ENCODE results near the gene MAP1LC3B.

DNA sequence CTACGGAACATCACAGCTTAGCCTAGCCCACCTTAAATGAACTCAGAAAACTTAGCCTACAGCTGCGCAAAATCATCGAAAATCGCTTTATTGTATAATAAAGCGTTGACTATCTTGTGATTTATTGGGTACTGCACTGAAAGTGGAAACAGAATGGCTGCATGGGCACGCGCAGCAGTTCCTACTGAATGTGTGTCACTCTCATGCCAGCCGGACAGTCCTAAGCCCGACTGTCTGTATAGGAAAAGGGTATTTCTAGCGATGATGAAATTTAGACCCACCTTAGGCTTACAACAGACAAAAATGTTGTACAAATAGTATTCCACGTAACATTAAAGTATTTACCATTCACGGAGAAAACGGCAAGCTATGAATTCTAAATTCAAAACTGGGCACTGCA is 17.8 kb upstream of the MAP1LC3B start:
- TF ChIP-seq BHLHE40 (IDR thresholded peaks at IDR 0.05; ENCODE audit: borderline replicate concordance) (no peak), SP1 (IDR thresholded peaks at IDR 0.05) (no peak), ARNT (IDR thresholded peaks at IDR 0.05) (no peak), LEF1 (IDR thresholded peaks at IDR 0.05; ENCODE audit: borderline replicate concordance) (no peak), PKNOX1 (IDR thresholded peaks at IDR 0.05) (no peak), TARDBP (IDR thresholded peaks at IDR 0.05) (no peak), ELF4 (IDR thresholded peaks at IDR 0.05) (no peak), ZNF384 (IDR thresholded peaks at IDR 0.05) (no peak), FOXA1 (IDR thresholded peaks at IDR 0.05) (no peak), FOXK2 (IDR thresholded peaks at IDR 0.05) (no peak), FOXM1 (IDR thresholded peaks at IDR 0.05; ENCODE audit: borderline replicate concordance) (no peak), HDGF (IDR thresholded peaks at IDR 0.05; ENCODE audit: borderline replicate concordance) (no peak), SUZ12 (IDR thresholded peaks at IDR 0.05) (no peak), CTBP1 (IDR thresholded peaks at IDR 0.05; ENCODE audit: borderline replicate concordance) (no peak)
